ENCODE data around the gene EPC1.

Gene EPC1

GRCh38 chr10:32327364-32327691, 19.6 kb downstream of the EPC1 start:
- TF ChIP-seq CTCF (IDR thresholded peaks at IDR 0.05; ENCODE audit: insufficient read depth, low read depth, low read length, missing control alignments), result no peak
- DNase-seq (ENCODE audit: low read depth), result peak; percentile 46

GRCh38 chr10:32326680-32327363, 20.1 kb downstream of the EPC1 start:
- TF ChIP-seq CTCF (IDR thresholded peaks at IDR 0.05; ENCODE audit: insufficient read depth, low read depth, low read length, missing control alignments), result no peak
- DNase-seq (ENCODE audit: low read depth), result peak; percentile 51
- H3K4me3 ChIP-seq (ENCODE audit: low read length), result no peak overlapping the region

More at GRCh38 chr10:32327364-32327691, 19.6 kb downstream of the EPC1 start:
- no peak overlapping the region for H3K4me3 ChIP-seq (ENCODE audit: low read length)

- no peak overlapping the region for H3K4me3 ChIP-seq (ENCODE audit: low read length)
- TF ChIP-seq CTCF (IDR thresholded peaks at IDR 0.05; ENCODE audit: insufficient read depth, low read depth, low read length, missing control alignments), result no peak
Observed at GRCh38 chr10:32326119-32326518, 20.8 kb downstream of the EPC1 start.

GRCh38 chr10:32323051-32323450, 23.9 kb downstream of the EPC1 start:
- DNase-seq (ENCODE audit: low read depth), result no peak
- no peak for TF ChIP-seq CTCF (IDR thresholded peaks at IDR 0.05; ENCODE audit: insufficient read depth, low read depth, low read length, missing control alignments)
- H3K4me3 ChIP-seq (ENCODE audit: low read length), result no peak overlapping the region

More at GRCh38 chr10:32326119-32326518, 20.8 kb downstream of the EPC1 start:
- DNase-seq (ENCODE audit: low read depth), result no peak

GRCh38 chr10:32321016-32321631, 25.8 kb downstream of the EPC1 start:
- DNase-seq (ENCODE audit: low read depth), result no peak
- H3K4me3 ChIP-seq (ENCODE audit: low read length), result no peak overlapping the region
- TF ChIP-seq CTCF (IDR thresholded peaks at IDR 0.05; ENCODE audit: insufficient read depth, low read depth, low read length, missing control alignments), result no peak

- no peak for TF ChIP-seq CTCF (IDR thresholded peaks at IDR 0.05; ENCODE audit: insufficient read depth, low read depth, low read length, missing control alignments)
- no peak for DNase-seq (ENCODE audit: low read depth)
- no peak overlapping the region for H3K4me3 ChIP-seq (ENCODE audit: low read length)
Observed at GRCh38 chr10:32318476-32318896, 28.5 kb downstream of the EPC1 start.
